ENCODE results near the gene GHRL. TPM values are rescaled to one million over a fixed set of nuclear protein-coding genes. Genes with fewer than 3 reads are reported as not detected.

GHRL gene
- total RNA-seq, 1 experiment from 2014 or later = not detected

GRCh38 chr3:10277115-10277625 is 15.6 kb downstream of the GHRL start:
- ChIA-PET CTCF (no interaction called here), POLR2A (ENCODE audit: unreplicated experiment) (no interaction called here)
- Histone ChIP-seq H3K27me3 (ENCODE audit: insufficient read depth, low read depth) (no peaks in the 10 kb centered on the region), H3F3A (ENCODE audit: insufficient read depth, low read depth) (peaks cover 6% of the 10 kb centered on the region; the same call in 1 of the 2 replicates), H3K9me3 (ENCODE audit: insufficient read depth, low read depth) (no peaks in the 10 kb centered on the region), H3K36me3 (ENCODE audit: low read depth) (peaks cover 11% of the 10 kb centered on the region), H3K4me3 (no peak overlapping the region), H4K20me1 (ENCODE audit: insufficient read depth) (peaks cover 21% of the 10 kb centered on the region), H3K4me1 (replicated peaks; ENCODE audit: insufficient read depth) (no peaks in the 10 kb centered on the region), H2AFZ (no peak overlapping the region), H3K27ac (no peak overlapping the region), H3K79me2 (ENCODE audit: low read depth) (peaks cover 20% of the 10 kb centered on the region), H3K4me2 (no peak overlapping the region), H3K9me2 (ENCODE audit: insufficient read depth) (no peaks in the 10 kb centered on the region)
- intact Hi-C loops (cut with micrococcal nuclease; ENCODE audit: unreplicated experiment) = no loop called here
- no peak for DNase-seq
- no TSS peak for BruUV-seq (replicated peaks)
- TF ChIP-seq CTCF (conservative IDR thresholded peaks at IDR 0.05) (no peak), EZH2 (IDR thresholded peaks at IDR 0.05; ENCODE audit: low read depth) (no peak)

DNA sequence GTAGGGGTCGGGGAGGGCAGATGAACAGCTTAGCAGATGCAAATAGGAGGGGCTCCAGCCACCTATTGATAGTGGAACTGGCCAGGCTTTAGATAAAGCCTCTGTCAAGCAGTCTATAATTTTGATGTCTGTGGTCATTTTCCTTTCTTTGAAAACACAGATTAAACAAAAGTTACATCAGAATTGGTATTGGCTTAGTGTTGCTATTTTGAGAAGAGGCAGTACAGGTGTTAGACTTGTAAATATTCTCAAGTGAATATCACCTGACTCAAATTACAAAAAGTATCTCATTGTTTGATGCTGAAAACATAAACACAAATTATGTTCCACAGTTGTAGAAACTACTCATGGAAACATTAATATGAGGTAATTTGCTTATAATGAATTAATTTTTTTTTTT is 18.1 kb downstream of the GHRL start:
- DNase-seq = no peak
- no TSS peak for BruUV-seq (replicated peaks)
- H4K20me1 ChIP-seq (ENCODE audit: insufficient read depth) = peaks cover 29% of the 10 kb centered on the region
- ChIA-PET CTCF (no interaction called here), POLR2A (ENCODE audit: unreplicated experiment) (no interaction called here)
- no peak overlapping the region for H3K27ac ChIP-seq
- no peaks in the 10 kb centered on the region for H3K27me3 ChIP-seq (ENCODE audit: insufficient read depth, low read depth)
- intact Hi-C loops (cut with micrococcal nuclease; ENCODE audit: unreplicated experiment) = no loop called here
- H3K4me3 ChIP-seq = no peak overlapping the region
- no peaks in the 10 kb centered on the region for H3K4me1 ChIP-seq (replicated peaks; ENCODE audit: insufficient read depth)
- no peaks in the 10 kb centered on the region for H3K9me3 ChIP-seq (ENCODE audit: insufficient read depth, low read depth)
- H3K9me2 ChIP-seq (ENCODE audit: insufficient read depth) = no peaks in the 10 kb centered on the region
- peaks cover 6% of the 10 kb centered on the region; the same call in 1 of the 2 replicates for H3F3A ChIP-seq (ENCODE audit: insufficient read depth, low read depth)
- H3K4me2 ChIP-seq = no peak overlapping the region
- peaks cover 27% of the 10 kb centered on the region for H3K79me2 ChIP-seq (ENCODE audit: low read depth)
- H2AFZ ChIP-seq = no peak overlapping the region
- TF ChIP-seq EZH2 (IDR thresholded peaks at IDR 0.05; ENCODE audit: low read depth) = no peak
- no peak for TF ChIP-seq CTCF (conservative IDR thresholded peaks at IDR 0.05)
- H3K36me3 ChIP-seq (ENCODE audit: low read depth) = peaks cover 20% of the 10 kb centered on the region; the same call in 1 of the 2 replicates

GRCh38 chr3:10273702-10274305 is 18.9 kb downstream of the GHRL start:
- intact Hi-C loops (cut with micrococcal nuclease; ENCODE audit: unreplicated experiment) = no loop called here
- TF ChIP-seq EZH2 (IDR thresholded peaks at IDR 0.05; ENCODE audit: low read depth) (no peak), CTCF (conservative IDR thresholded peaks at IDR 0.05) (no peak)
- no peak overlapping the region for H3K27ac ChIP-seq
- no peak for DNase-seq
- no peaks in the 10 kb centered on the region for H3K4me1 ChIP-seq (replicated peaks; ENCODE audit: insufficient read depth)
- H3K4me2 ChIP-seq = no peak overlapping the region
- no peaks in the 10 kb centered on the region for H3K9me3 ChIP-seq (ENCODE audit: insufficient read depth, low read depth)
- H3K79me2 ChIP-seq (ENCODE audit: low read depth) = peaks cover 34% of the 10 kb centered on the region
- H3F3A ChIP-seq (ENCODE audit: insufficient read depth, low read depth) = peaks cover 6% of the 10 kb centered on the region; the same call in 1 of the 2 replicates
- BruUV-seq (replicated peaks) = no TSS peak
- ChIA-PET CTCF (interaction anchor here (0.6 kb wide), 1 partner anchor 110 kb away, joined by 4 read pairs; no protein-coding TSS in a partner anchor), POLR2A (ENCODE audit: unreplicated experiment) (no interaction called here)
- no peaks in the 10 kb centered on the region for H3K9me2 ChIP-seq (ENCODE audit: insufficient read depth)
- no peak overlapping the region for H2AFZ ChIP-seq
- peaks cover 36% of the 10 kb centered on the region for H4K20me1 ChIP-seq (ENCODE audit: insufficient read depth)
- H3K4me3 ChIP-seq = no peak overlapping the region
- peaks cover 23% of the 10 kb centered on the region for H3K36me3 ChIP-seq (ENCODE audit: low read depth)
- H3K27me3 ChIP-seq (ENCODE audit: insufficient read depth, low read depth) = no peaks in the 10 kb centered on the region

Measured in PC-9 (cell line).